Measurements from ENCODE around the gene GABBR2. TPM values are rescaled to one million over a fixed set of nuclear protein-coding genes. Genes with fewer than 3 reads are reported as not detected.
"Not testable (repeated sequence)": the region's sequence is repeated elsewhere in the genome, so short reads cannot be mapped to it uniquely, and the experiment has no call there.

The GABBR2 gene
- polyA plus RNA-seq, 1 of the 3 experiments (the other 2 are of a cell fraction), result not detected

- TF ChIP-seq REST (IDR thresholded peaks at IDR 0.05; ENCODE audit: low read depth, low read length) (peak; percentile 69; the same call in 1 of the 2 replicates), EZH2phosphoT487 (IDR thresholded peaks at IDR 0.05; ENCODE audit: borderline replicate concordance, low read depth) (no peak), MXI1 (IDR thresholded peaks at IDR 0.05; ENCODE audit: low read depth, low read length) (no peak), TEAD4 (IDR thresholded peaks at IDR 0.05; ENCODE audit: borderline replicate concordance, insufficient read depth) (no peak), TAF1 (IDR thresholded peaks at IDR 0.05; ENCODE audit: borderline replicate concordance, low read depth, low read length) (no peak), RXRA (IDR thresholded peaks at IDR 0.05; ENCODE audit: borderline replicate concordance, low read depth) (no peak), ELF1 (IDR thresholded peaks at IDR 0.05) (no peak), CTCF (IDR thresholded peaks at IDR 0.05) (no peak)
- CTCF ChIA-PET, result interaction anchor here (1.7 to 3.1 kb wide), 2 partner anchors 31 to 361 kb away, joined by 4 to 13 read pairs; no protein-coding TSS in a partner anchor
- no peaks in the 10 kb centered on the region for H3K9me2 ChIP-seq
These were observed 424.0 kb downstream of the GABBR2 start for GRCh38 chr9:98284754-98285153.

GRCh38 chr9:98283143-98283542, 425.6 kb downstream of the GABBR2 start:
- POLR2A ChIA-PET; H2AFZ ChIP-seq (ENCODE audit: low read depth); H3K79me2 ChIP-seq (ENCODE audit: insufficient read depth); H3K9me2 ChIP-seq; H3K36me3 ChIP-seq (replicated peaks in 1 of 2; ENCODE audit: control insufficient read depth in 1 of 2, insufficient read depth in 2 of 2, low read length in 1 of 2); H3K4me2 ChIP-seq; H3F3A ChIP-seq (replicated peaks; ENCODE audit: insufficient read depth); H3K9me3 ChIP-seq; H3K4me3 ChIP-seq (ENCODE audit: low read depth in 2 of 2, low read length in 1 of 2); H4K20me1 ChIP-seq (ENCODE audit: insufficient read depth); H3K9ac ChIP-seq; DNase-seq; H3K27ac ChIP-seq (ENCODE audit: low read depth in 2 of 2, low read length in 1 of 2): not testable (repeated sequence)
- 66% methylated on average over 7 of the region's 7 CpGs for WGBS (ENCODE audit: low lambda C conversion rate)
- H3K4me1 ChIP-seq (ENCODE audit: control insufficient read depth in 1 of 2, insufficient read depth in 2 of 2, low read depth in 1 of 2, low read length in 1 of 2), result peaks cover 0 to 17% of the 10 kb centered on the region in 2 experiments; a peak in 2 of 4 replicates
- H3K27me3 ChIP-seq (ENCODE audit: insufficient read depth), result peaks cover 30% of the 10 kb centered on the region; the same call in 1 of the 2 replicates
- CTCF ChIA-PET, result interaction anchor here (1.7 to 3.1 kb wide), 3 partner anchors 19 to 359 kb away, joined by 4 to 13 read pairs (median 5); no protein-coding TSS in a partner anchor

More at GRCh38 chr9:98284754-98285153, 424.0 kb downstream of the GABBR2 start:
- Histone ChIP-seq H3K27me3 (ENCODE audit: insufficient read depth) (peaks cover 15% of the 10 kb centered on the region; the same call in 1 of the 2 replicates), H3K27ac (ENCODE audit: low read depth in 2 of 2, low read length in 1 of 2) (no peak overlapping the region), H3K9ac (no peak overlapping the region), H3K4me2 (no peak overlapping the region), H2AFZ (ENCODE audit: low read depth) (no peak overlapping the region), H3F3A (replicated peaks; ENCODE audit: insufficient read depth) (no peaks in the 10 kb centered on the region), H3K4me3 (ENCODE audit: low read depth in 2 of 2, low read length in 1 of 2) (no peak overlapping the region), H3K9me3 (no peaks in the 10 kb centered on the region), H4K20me1 (ENCODE audit: insufficient read depth) (no peaks in the 10 kb centered on the region), H3K4me1 (ENCODE audit: control insufficient read depth in 1 of 2, insufficient read depth in 2 of 2, low read depth in 1 of 2, low read length in 1 of 2) (peaks cover 0 to 18% of the 10 kb centered on the region in 2 experiments; a peak in 2 of 4 replicates), H3K36me3 (replicated peaks in 1 of 2; ENCODE audit: control insufficient read depth in 1 of 2, insufficient read depth in 2 of 2, low read length in 1 of 2) (no peaks in the 10 kb centered on the region), H3K79me2 (ENCODE audit: insufficient read depth) (no peaks in the 10 kb centered on the region)
- DNase-seq, result no peak
- WGBS (ENCODE audit: low lambda C conversion rate), result 17% methylated on average over 1 of the region's 3 CpGs
- POLR2A ChIA-PET, result interaction anchor here (0.5 kb wide), 1 partner anchor 28 kb away, joined by 10 read pairs; no protein-coding TSS in a partner anchor
